ENCODE data around the gene SLC26A5. TPM values are rescaled to one million over a fixed set of nuclear protein-coding genes. Genes with fewer than 3 reads are reported as not detected.
"Not testable (repeated sequence)": the region's sequence is repeated elsewhere in the genome, so short reads cannot be mapped to it uniquely, and the experiment has no call there.

The SLC26A5 gene
- total and polyA plus RNA-seq, 2 of the 8 experiments (the other 6 are each of a cell fraction or from before 2014, with no cell fraction given): 0.09 to 0.24 TPM

GRCh38 chr7:103399687-103400086 is 46.3 kb downstream of the SLC26A5 start:
- H3K4ac ChIP-seq (replicated peaks; ENCODE audit: insufficient read length, low read depth, low read length); H4K91ac ChIP-seq (replicated peaks; ENCODE audit: insufficient read length, low read length); H3K56ac ChIP-seq (replicated peaks; ENCODE audit: insufficient read length, low read depth, low read length); H3K79me1 ChIP-seq (ENCODE audit: low read depth, low read length); FAIRE-seq; DNase-seq (ENCODE audit: low read depth in 1 of 2, low spot score in 2 of 2); H2AFZ ChIP-seq (ENCODE audit: low read length); H2BK120ac ChIP-seq (replicated peaks; ENCODE audit: low read depth, low read length); H3K4me2 ChIP-seq (ENCODE audit: insufficient read depth in 1 of 2, low read depth in 2 of 2, low read length in 2 of 2); H3K27ac ChIP-seq (ENCODE audit: low read depth, low read length); H3K4me3 ChIP-seq (ENCODE audit: extremely low read depth in 1 of 4, insufficient read depth in 2 of 4, low read depth in 3 of 4, low read length in 4 of 4); H3K36me3 ChIP-seq (ENCODE audit: control insufficient read depth in 2 of 4, insufficient read depth in 4 of 4, low read length in 3 of 4); H2BK20ac ChIP-seq (ENCODE audit: low read length); H3K18ac ChIP-seq (ENCODE audit: extremely low read depth, low read length); H2BK5ac ChIP-seq (ENCODE audit: low read depth, low read length); H4K5ac ChIP-seq (ENCODE audit: insufficient read length, low read depth, low read length); H3K23me2 ChIP-seq (ENCODE audit: low read depth, low read length); H3K23ac ChIP-seq (ENCODE audit: insufficient read length); H3K79me2 ChIP-seq (ENCODE audit: control insufficient read depth in 1 of 2, insufficient read depth in 2 of 2, low read length in 2 of 2); H2BK12ac ChIP-seq (ENCODE audit: low read depth, low read length); H3K9me3 ChIP-seq (ENCODE audit: insufficient read depth in 2 of 2, low read depth in 1 of 2, low read length in 1 of 2); H3K27me3 ChIP-seq (replicated peaks in 1 of 4; ENCODE audit: control insufficient read depth in 3 of 4, extremely low read depth in 1 of 4, insufficient read depth in 3 of 4, low read length in 3 of 4); H3K4me1 ChIP-seq (replicated peaks in 1 of 4; ENCODE audit: control insufficient read depth in 3 of 4, insufficient read depth in 4 of 4, low read length in 3 of 4); POLR2A ChIA-PET (ENCODE audit: partially characterized antibody); H2BK15ac ChIP-seq (ENCODE audit: low read length); H3K9ac ChIP-seq (replicated peaks in 1 of 4; ENCODE audit: extremely low read depth in 1 of 4, low read depth in 3 of 4, low read length in 3 of 4); H4K20me1 ChIP-seq (replicated peaks in 1 of 2; ENCODE audit: control insufficient read depth in 1 of 2, insufficient read depth in 2 of 2, low read length in 2 of 2); H4K8ac ChIP-seq (ENCODE audit: extremely low read depth, insufficient read depth, low read length); H2AK5ac ChIP-seq (ENCODE audit: low read depth, low read length); H3K14ac ChIP-seq (ENCODE audit: insufficient read length): not testable (repeated sequence)
- CTCF ChIA-PET (ENCODE audit: partially characterized antibody): interaction anchor here (0.9 kb wide), 1 partner anchor 11 kb away, joined by 3 read pairs; no protein-coding TSS in a partner anchor
